Left kidney (tissue), 2 donors: ENCODE results near the gene MYOZ2. TPM values are rescaled to one million over a fixed set of nuclear protein-coding genes. Genes with fewer than 3 reads are reported as not detected.

Experiments
- DNase-seq: peaks from one replicate; pipeline ENCODE4 v3.0.0-alpha.2; 2013
- polyA plus RNA-seq: library from polyadenylated mRNA; unstranded; fragments of 120-200 nt; gene quantifications from one replicate; pipeline ENCODE4 v1.2.1, GENCODE V29; 2013; ENCODE audit not compliant: insufficient read length

The MYOZ2 gene
- polyA plus RNA-seq, 1 donor: 0.45 TPM

DNA sequence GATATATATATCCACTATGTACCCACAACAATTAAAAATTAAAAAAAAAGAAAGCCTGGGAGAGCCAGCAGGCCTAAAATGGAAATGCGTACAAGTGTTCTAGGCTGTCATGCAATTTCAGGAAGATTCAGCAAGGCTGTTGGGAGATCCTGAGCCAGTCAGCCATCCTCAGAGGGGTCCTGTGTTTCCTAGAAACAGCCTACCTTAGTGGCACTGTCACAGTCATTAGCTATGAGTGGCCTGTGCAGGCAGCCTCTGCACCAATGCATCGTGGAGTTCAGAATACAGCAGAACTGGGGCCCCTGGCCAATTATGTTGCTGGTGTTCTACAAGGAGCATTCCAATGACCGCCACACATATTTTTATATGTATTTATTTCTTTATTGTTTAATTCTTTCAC, 55.9 kb downstream of the MYOZ2 start:
- DNase-seq: no peak

DNA sequence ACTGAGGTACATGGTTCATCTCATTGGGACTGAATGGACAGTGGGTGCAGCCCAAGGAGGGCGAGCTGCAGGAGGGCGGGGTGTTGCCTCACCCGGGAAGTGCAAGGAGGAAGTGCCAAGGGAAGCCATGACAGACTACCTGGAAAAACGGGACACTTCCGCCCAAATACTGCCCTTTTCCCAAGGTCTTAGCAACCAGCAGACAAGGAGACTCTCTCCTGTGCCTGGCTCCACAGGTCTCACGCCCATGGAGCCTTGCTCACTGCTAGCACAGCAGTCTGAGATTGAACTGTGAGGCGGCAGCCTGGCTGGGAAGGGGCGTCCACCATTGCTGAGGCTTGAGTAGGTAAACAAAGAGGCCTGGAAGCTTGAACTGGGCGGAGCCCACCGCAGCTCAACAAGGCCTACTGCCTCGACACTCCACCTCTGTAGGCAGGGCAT, 62.2 kb downstream of the MYOZ2 start:
- DNase-seq: no peak

DNA sequence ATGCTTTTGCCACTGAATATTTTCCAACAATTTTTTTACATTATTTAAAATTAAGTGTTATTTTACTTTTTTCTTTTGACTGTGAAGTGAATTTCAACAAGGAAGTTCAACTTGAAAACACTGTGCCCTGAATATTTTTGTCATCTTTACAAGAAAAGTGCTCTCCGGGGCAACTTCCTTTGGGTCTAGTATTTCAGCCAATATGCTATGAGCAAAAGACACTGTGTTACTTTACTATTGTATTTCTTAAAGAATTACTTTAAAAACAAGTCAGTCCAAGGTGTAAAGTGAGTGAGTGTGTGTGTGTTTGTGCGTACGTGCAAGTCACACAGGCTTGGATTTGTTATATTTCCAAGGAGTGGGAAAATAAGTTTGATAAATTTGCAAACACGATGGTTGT, 69.3 kb downstream of the MYOZ2 start:
- no peak for DNase-seq

DNA sequence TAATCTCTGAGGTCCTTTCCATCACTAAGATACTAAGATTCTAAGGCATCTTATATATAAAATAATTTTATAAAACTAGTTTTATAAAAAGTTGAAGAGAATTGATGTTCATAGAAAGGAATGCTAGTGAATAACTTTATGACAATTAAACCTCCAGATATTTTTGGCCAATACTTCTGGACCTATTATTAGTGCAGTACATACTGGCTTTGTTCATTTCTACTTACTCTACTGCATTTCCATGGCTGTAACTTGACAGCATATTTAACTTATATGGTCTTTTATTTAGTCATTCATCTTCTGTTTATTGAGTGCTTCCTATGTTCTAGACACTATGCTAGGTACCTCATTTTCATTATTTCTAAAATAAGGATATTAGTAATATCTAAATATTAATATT, 70.1 kb downstream of the MYOZ2 start:
- no peak for DNase-seq

DNA sequence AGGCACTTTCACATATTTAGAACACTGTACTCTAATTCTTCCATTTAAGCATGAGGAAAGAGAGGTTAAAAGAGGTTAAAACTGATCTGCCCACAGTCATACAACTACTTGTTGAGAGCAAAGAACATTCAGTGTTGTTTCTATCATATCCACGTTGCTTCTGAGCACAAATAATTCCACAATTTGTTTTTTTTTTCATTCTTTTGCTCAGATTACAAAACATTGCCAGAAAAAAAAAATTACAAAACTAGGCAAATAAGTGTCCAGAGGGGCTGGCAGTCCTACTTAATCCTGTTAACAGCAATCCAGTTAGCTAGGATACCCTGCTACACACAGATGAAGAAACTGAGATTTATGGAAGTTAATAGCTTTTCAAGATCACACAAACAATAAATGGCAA, 70.5 kb downstream of the MYOZ2 start:
- no peak for DNase-seq

DNA sequence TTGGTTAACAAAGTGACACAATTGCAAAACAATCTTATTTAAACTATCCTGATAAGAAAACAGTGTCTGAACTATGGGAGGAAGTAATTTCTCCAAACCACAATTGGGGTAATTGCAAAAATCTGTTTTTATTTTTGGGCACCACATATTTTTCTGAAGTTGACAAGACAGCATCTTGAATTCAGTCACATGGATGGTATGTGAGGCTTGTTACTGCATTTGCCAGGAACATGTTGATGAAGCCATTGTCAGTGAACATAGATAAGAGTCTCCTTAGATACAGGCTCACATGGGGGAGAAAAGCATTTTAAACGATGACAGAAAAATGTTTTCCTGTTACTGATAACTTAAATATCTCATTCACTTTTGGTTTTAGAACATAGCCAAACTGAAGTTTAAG, 71.4 kb downstream of the MYOZ2 start:
- DNase-seq: no peak

DNA sequence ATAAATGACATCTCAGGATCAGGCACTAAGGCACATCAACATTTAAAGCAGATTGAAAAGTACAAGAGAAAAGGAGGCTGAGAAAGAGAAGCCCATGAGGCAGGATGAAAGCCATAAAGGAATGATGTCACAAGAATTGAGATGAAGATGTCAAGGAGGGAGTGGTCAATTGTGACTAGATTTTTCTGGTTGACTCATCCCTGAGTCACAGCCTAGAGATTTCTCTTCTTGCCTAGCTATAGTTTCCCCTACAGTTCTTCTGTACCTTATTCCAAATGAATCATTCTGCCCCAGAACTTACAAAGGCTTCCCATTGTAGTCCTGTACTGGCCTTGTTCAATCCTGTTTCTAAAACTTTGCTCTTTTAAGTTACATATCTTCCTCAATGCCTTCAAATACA, 73.4 kb downstream of the MYOZ2 start:
- no peak for DNase-seq

DNA sequence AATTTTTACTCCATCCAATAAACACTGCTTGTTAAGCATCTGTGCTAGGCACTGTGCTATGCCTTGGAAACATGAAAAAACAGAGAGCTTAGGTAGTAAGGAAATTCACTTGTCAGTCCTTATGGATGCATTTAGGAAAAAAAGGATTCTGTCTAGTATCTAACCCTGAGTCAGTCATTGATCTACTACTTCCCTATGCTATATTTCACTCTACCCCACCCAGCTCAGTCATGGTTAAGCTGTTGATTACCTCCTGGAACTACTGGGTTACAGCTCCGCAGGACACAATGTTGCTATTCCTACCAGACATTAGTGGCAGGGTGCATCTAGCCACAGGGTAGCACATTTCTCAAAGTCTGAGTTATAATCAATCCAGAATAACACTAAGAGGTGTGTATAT, 74.0 kb downstream of the MYOZ2 start:
- no peak for DNase-seq

DNA sequence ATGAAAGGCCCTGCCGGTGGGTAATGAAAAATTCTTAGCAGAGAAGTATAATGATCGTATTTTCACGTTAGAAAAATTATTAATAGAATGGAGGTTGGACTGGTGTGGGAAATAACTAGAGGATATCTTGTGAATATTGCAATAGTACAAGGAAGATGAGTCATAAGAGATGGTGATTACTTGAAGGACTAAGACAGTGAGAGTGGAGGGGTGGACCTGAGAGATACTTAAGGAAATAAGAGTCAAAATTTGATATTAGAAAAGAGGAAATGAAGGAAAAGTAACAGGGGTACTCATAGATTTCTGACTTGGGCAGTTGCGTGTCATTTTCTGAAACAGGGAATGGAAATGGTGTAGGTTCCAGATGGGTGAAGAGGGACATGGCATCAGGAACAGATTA, 75.1 kb downstream of the MYOZ2 start:
- DNase-seq: no peak

DNA sequence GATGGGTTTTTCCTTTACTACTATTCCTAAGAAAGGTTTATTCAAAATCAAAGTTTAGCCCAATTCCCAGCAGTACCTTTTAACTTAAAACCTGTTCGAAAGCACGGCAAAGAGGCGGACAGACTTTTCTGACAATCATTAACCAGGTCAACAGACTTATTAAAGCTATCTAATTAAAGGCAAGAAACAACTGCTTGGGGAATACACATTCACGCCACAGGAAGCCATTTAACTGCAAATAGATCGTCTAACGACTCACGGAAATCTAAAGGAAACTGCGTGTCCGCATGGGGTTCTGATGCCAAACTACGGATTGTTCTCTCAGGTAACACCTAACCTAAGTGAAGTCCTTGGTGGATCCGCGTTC, 76.2 kb downstream of the MYOZ2 start:
- peak; percentile 63 for DNase-seq

DNA sequence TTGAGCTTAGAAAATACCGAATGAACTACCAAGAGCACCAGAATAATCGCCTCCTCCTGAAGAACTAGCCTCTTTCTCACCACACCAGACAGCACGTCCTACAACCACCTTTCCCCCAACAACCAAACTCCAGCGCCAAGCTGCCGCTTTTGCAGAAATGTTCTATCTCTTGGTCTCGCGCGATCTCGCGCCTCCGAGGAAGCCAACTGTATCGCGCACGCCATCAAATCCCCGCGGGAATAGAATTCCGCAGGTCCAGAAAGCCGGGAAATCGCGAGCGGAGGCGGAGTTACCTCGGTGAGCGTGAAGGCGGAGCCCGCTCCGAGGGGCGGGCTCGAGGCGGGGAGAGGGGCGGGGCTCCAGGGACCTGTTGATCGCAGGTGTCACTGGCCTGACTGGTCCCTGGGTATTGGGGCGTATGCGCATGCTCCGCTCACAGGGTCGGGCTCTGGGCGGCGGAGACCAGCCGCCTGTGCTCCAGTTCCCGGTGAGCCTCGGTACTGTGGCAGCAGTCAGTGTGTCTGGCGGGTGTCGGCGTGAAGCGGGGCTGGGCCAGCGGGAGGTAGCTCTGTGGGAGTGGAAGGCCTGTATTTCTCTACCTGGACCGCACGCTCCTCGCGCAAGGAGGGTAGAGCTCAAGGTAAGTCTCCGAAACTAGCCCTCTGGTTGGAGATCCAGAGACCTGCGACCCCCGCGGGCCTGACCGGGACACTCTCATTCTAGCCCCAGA, 76.8 kb downstream of the MYOZ2 start, which contains the start of gene USP53:
Gene USP53 (plus strand): TSS at position 480 of the 730 bp plus-strand sequence. CDS start 27,047 bp downstream, outside the sequence.
- peak; percentile 96 for DNase-seq

DNA sequence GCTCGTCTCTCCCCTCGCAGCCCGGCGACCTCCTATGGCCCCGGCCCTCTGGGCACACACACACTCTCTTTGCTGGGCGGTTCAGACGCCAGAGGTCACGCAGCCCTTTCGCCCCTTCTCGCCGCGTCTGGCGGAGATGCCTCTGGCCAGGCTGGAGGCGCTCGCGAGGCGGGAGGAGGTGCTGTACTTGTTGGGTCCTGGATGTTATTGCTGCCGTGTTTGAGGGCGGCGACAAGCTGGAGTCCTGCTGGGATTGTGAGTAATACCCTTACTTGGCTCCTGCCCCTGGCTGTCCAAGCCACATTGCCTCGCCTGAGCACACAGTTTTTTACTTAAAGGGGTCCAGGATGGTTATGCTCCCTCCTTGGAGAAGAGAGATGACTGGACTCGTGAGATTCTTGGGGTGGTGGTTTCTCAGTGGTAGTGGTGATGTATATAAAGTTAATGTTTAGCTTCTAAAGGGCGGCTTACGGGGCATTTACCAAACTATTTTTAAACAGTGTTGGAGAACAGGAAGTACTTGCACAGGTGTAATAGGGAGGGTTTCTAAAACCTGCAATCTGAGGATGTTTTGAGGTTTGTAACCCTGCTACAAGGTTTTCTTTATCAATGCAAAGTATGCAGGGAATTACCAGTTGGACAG, 77.5 kb downstream of the MYOZ2 start:
- DNase-seq: peak; percentile 69

DNA sequence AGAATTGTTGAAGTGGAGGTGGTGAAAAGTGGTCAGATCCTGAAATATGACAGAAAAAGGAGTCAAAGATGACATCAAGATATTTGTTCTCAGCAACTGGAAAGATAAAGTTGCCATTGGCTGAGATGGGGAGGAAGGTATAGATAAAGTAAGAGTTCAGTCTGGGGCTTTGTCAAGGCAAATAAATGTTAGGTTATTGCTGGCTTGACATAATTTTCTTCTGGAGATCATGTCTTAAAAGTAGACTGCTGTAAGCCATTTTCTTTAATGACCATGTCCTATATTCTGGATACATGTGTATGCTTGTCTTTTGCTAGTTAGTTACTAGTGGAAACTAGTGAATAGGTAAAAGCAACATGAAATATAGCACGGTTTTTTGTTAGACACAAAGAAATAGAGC, 82.5 kb downstream of the MYOZ2 start:
- no peak for DNase-seq

DNA sequence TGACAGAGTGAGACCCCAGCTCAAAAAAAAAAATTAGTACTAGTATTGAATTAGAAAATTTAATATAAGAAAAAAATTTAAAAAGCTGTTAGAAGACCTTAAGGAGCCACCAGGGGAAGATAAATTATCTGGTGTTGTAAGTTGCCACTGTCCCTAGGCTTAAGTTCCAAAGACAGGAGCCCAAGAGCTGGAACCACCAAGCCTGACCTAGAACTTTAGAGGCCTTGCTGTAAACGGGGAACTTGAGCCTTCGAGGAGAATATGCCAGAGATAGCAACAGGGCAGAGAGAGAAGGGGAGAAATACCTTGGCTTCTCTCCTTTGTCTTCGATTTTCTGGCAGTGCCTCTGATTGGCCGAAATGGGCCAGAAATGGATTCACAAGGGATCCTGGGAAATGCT, 85.8 kb downstream of the MYOZ2 start:
- DNase-seq: no peak

DNA sequence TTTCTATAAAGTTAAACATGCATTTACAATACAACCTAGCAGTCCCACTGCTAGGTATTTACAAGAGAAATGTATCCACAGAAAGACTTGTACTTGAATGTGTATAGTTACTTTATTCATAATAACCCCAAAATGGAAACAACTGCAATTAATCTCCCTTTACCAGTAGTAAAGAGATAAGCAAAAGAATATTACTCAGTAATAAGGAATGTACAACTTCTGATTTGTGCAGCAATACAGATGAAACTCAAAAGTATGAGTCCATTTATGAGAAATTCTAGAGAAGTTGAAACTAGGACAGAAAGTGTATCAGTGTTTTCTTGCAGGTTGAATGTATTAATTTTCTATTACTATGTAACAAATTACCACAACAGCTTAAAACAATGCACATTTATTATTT, 92.1 kb downstream of the MYOZ2 start:
- DNase-seq: no peak

DNA sequence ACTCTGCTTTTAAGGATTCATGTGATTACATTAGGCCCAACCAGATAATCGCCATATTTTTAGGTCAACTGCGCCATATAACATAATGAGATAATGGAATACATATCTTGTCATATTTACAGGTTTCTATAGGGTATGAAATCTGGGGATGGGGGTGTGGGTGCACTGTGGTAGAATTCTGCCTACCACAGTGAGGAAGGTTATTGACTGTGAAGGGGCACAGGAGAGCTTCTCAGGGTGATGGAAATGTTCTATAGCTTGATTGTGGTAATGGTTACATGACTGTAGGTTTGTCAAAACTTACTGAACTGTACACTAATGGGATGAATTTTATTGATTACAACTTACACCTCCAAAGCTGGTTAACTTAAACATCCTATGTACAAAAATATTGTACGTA, 92.8 kb downstream of the MYOZ2 start:
- no peak for DNase-seq

DNA sequence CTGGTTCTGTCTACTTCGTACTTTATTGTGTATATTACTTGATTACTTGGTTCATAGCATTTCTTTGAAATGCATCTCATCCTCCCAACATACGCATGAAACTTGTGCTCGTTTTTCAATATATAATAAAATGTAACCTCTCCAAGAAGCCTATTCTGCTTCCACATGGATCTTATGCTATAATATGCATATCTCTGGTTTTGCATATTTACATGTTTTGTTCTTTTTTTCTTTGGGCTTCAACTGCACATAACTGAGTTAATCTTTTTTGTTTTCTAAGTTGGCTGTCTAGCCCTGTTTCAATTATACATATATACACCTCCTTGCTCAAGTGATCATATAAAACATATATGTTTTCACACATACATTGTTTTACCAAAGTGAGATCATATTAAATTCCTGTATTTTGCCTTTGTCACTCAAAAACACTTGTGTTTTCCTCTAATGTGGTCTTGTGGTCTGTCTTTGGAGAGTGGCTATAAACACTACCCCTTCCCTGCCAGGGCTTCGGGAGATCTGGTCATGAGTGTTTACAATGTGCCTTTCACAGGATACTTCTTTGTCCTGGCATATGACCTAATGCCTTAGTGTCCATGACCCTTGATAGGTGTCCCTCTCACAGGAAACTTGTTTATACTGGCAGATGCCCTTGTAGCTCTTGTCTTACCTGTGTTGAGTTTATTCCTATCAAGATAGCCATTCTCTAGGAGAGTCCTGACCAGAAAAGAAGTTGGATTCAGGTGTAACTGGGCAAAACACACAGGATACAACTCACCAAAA, 94.5 kb downstream of the MYOZ2 start:
- no peak for DNase-seq

DNA sequence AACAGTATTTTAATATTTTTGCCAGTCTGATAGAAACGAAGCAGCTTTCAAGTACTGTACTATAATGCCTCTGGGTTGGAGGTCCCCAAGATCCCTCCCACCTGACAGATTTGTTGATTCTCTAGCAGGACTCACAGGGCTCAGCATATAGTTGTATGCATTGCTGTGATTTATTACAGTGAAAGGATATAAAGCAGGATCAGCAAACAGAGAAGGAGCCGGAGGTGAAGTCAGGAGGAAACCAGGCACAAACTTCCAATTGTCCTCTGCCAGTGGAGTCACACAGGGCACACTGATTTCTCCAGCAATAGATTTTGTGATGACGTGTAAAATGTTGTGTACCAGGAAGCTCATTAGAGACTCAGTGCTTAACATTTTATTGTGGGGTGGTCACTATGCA, 95.9 kb downstream of the MYOZ2 start:
- no peak for DNase-seq

DNA sequence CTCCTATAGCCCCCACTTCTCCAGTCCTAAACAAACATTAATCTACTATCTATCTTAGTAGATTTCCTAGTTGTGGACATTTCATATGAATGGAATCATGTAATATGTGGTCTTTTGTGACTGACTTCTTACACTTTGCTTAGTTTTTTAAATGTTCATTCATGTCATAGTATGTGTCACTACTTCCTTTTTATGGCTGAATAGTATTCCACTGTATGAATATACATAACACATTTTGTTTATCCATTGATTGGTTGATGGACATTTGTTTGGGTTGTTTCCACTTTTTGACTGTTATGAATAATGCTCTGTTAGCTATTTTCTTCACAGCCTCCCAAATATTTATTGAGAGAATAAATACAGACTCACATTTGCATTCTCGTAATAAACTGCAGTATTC, 96.7 kb downstream of the MYOZ2 start:
- no peak for DNase-seq

DNA sequence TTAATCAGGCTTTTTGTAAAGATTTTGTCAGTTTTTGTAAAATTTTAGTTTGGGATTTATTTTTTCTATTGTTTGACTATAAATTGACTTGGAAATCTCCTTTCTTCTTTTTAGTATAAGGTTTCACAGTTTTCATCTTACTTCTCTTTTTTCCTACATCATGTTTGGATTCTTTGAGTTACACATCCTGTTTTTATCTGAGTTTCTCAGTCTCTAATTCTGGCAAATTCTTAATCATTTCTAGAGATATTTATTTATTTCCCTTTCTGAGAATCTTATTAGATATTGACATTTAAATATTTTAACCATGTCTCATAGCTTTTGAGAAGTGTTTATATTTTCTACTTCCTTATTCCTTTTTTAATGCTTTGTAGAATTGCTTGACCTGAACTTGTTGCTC, 97.6 kb downstream of the MYOZ2 start:
- no peak for DNase-seq

DNA sequence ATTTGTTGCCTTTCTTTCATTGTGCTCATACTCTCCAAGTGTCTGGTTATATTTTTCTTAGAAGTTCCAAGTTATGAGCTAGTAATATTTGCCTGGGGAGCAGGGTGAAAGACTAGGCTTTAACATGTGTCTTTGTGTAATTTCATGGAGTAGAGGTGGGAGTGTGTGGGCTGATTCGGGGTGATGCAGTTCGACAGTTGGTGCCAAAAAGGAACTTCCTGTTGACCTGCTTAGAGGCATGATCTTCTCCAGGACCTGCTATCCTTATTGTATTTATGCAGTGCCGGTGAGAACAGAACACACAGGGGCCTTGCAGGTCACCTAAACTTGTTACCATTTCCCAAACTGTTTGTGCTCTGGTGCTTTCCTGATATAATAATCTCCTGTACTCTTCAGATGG, 98.1 kb downstream of the MYOZ2 start:
- DNase-seq: no peak

DNA sequence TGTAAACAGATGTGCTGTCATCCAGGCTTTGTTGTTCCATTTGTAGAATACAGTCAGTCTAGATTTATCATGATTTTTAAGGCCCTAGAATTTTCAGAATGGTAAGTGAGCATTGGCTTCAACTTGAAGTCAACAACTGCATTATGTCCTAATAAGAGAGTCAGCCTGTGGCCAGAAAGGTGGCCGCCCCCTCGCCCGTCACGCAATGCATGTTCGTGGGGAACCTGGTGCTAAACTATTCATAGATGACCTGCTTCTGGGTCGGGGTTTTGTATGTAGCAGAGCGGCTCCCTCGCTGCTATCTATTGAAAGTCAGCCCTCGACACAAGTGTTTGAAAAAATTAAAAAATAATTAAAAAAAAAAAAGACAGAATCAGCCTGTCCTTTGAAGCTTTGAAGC, 101.6 kb downstream of the MYOZ2 start:
- DNase-seq: no peak
